ENCODE measurements around the gene ANAPC1. TPM values are rescaled to one million over a fixed set of nuclear protein-coding genes. Genes with fewer than 3 reads are reported as not detected.
A peak's percentile ranks its signal among the peaks of the same experiment; 100 is the strongest.
"Not testable (repeated sequence)": the region's sequence is repeated elsewhere in the genome, so short reads cannot be mapped to it uniquely, and the experiment has no call there.

The ANAPC1 gene
- total and polyA plus RNA-seq, 4 donors = 17.4 to 54.6 (median 25.1) TPM

DNA sequence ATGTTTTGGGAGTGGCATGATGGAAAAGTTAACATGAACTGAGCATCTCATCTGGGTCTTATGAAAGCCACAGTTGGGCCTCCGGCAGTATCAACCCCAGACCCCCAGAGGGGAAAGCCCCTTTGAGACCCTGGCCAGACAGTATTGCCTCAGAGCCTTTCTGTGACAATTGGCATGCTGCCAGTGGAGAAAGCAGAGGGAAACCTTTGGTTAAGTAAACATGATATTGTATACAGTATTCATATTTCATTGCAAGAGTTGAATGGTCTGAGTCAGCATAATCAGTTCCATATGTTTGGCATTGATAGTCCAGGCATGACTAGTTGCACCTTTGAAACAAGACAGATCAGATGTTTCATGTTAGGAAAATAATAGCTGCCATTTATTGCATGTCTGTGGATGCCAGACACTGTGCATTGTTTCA is 34.4 kb upstream of the ANAPC1 start:
- no CpG with 5 or more reads among the region's 1 CpG for WGBS (ENCODE audit: insufficient coverage)
- Histone ChIP-seq H3K4me1 (ENCODE audit: control insufficient read depth, insufficient read depth, low read length) (peaks cover 11% of the 10 kb centered on the region), H3K36me3 (ENCODE audit: control insufficient read depth, insufficient read depth, low read length) (no peaks in the 10 kb centered on the region), H3K4me3 (ENCODE audit: low read depth, low read length) (no peak overlapping the region), H3K9me3 (ENCODE audit: control insufficient read depth, insufficient read depth, low read length) (no peaks in the 10 kb centered on the region), H3K27me3 (ENCODE audit: control insufficient read depth, insufficient read depth, low read length) (no peaks in the 10 kb centered on the region), H3K27ac (ENCODE audit: low read depth, low read length) (no peak overlapping the region)
- no peak for DNase-seq (ENCODE audit: low read depth in 4 of 6, low spot score in 6 of 6)

DNA sequence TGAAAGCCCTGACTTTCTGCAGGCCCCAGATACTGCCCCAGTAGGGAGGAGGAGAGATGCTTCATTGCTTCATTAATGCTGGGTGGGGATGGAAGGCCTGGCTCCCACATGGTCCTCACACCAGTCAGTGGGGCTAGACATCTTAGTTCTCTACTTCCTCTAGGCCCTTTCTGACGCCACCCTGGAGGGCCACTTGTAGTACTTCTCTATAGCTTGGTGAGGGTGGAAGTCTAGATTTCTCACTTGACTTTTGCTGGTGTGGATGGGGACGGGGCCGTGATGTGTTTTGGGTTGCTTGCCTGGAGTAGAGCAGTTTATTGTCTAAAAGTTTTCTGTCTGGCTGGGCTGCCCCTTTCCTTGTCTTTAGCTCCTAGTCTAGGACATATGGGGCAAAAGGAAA is 33.1 kb upstream of the ANAPC1 start:
- Histone ChIP-seq H3K27ac (ENCODE audit: low read depth, low read length) (no peak overlapping the region), H3K9me3 (ENCODE audit: control insufficient read depth, insufficient read depth, low read length) (no peaks in the 10 kb centered on the region), H3K4me1 (ENCODE audit: control insufficient read depth, insufficient read depth, low read length) (peaks cover 11% of the 10 kb centered on the region), H3K27me3 (ENCODE audit: control insufficient read depth, insufficient read depth, low read length) (no peaks in the 10 kb centered on the region), H3K4me3 (ENCODE audit: low read depth, low read length) (no peak overlapping the region), H3K36me3 (ENCODE audit: control insufficient read depth, insufficient read depth, low read length) (no peaks in the 10 kb centered on the region)
- WGBS (ENCODE audit: insufficient coverage) = 100% methylated on average over 2 of the region's 3 CpGs
- DNase-seq (ENCODE audit: low read depth in 4 of 6, low spot score in 6 of 6) = no peak

DNA sequence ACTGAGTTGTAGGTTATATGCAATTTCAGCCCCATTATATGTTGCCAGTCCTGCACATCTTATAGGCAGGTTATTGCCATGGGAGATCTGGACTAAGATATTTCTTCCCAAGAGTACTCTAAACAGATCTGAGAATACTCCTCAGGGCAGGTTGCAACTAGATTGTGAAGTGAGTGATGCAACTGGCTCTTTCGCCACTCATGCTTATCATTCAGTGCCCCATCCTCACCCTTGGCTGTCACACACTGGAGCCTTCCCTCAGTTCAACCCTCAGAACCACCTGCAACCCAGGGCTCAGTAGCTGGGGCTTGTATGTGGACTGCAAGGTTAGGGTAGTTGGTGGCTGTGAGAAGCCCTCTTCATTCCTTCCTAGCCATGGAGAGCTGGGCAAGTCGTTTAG is 28.6 kb upstream of the ANAPC1 start:
- no peak for DNase-seq (ENCODE audit: low read depth in 4 of 6, low spot score in 6 of 6)
- WGBS (ENCODE audit: insufficient coverage) = no CpG with 5 or more reads among the region's 2 CpGs
- Histone ChIP-seq H3K36me3 (ENCODE audit: control insufficient read depth, insufficient read depth, low read length) (no peaks in the 10 kb centered on the region), H3K4me1 (ENCODE audit: control insufficient read depth, insufficient read depth, low read length) (no peaks in the 10 kb centered on the region), H3K27me3 (ENCODE audit: control insufficient read depth, insufficient read depth, low read length) (no peaks in the 10 kb centered on the region), H3K27ac (ENCODE audit: low read depth, low read length) (no peak overlapping the region), H3K9me3 (ENCODE audit: control insufficient read depth, insufficient read depth, low read length) (no peaks in the 10 kb centered on the region), H3K4me3 (ENCODE audit: low read depth, low read length) (no peak overlapping the region)

DNA sequence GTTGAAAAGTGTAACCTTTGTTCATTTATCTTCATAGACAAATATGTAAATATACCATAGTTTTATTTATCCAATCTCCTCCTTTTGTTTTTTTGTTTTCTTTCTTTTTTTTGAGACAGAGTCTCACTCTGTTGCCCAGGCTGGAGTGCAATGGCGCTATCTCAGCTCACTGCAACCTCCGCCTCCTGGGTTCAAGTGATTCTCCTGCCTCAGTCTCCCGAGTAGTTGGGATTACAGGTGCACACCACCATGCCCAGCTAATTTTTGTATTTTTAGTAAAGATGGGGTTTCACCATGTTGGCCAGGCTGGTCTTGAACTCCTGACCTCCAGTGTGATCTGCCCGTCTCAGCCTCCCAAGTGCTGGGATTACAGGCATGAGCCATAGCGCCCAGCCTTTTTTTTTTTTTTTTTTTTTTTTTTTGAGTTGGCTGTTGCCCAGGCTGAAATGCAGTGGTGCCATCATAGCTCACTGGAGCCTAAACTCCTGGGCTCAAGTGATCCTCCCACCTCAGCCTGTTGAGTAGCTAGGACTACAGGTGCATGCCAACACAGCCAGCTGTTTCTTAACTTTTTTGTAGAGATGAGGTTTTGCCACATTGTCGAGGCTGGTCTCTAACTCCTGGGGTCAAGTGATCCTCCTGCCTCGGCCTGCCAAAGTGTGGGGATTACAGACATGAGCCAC is 27.4 kb upstream of the ANAPC1 start:
- not testable (repeated sequence) for DNase-seq (ENCODE audit: low read depth in 4 of 6, low spot score in 6 of 6); H3K36me3 ChIP-seq (ENCODE audit: control insufficient read depth, insufficient read depth, low read length); H3K27me3 ChIP-seq (ENCODE audit: control insufficient read depth, insufficient read depth, low read length); H3K27ac ChIP-seq (ENCODE audit: low read depth, low read length); H3K4me3 ChIP-seq (ENCODE audit: low read depth, low read length); H3K4me1 ChIP-seq (ENCODE audit: control insufficient read depth, insufficient read depth, low read length); H3K9me3 ChIP-seq (ENCODE audit: control insufficient read depth, insufficient read depth, low read length)
- WGBS (ENCODE audit: insufficient coverage) = no CpG with 5 or more reads among the region's 7 CpGs

DNA sequence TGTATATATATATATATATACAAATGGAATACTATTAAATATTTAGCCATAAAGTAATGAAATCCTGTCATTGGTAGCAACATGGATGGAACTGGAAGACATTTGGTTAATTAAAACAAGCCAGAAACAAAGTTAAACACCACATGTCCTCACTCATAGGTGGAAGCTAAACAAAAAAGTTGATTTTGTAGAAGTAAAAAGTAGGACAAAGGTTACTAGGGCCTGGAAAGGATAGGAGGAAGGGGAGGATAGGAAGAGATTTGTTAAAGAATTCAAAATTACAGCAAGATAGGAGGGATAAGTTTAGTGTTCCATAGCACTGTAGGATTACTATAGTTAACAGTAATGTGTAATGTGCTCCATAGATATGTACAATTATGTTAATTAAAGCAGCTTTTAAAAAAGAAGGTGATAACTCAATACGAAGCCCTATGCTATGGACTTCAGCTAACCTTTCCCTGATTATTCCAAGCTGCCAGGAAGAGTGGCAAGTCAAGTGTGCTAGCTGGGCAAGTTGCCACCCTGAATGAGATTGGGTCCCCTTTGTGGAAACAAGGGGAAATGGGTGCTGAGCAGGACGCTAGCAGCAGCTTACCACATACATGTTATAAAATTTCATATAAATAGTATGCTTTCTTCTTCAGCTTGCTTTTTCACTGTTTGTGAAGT is 26.8 kb upstream of the ANAPC1 start:
- no peaks in the 10 kb centered on the region for H3K36me3 ChIP-seq (ENCODE audit: control insufficient read depth, insufficient read depth, low read length)
- WGBS (ENCODE audit: insufficient coverage) = no CpG with 5 or more reads among the region's 2 CpGs
- DNase-seq (ENCODE audit: low read depth in 4 of 6, low spot score in 6 of 6) = no peak
- H3K4me1 ChIP-seq (ENCODE audit: control insufficient read depth, insufficient read depth, low read length) = peaks cover 8% of the 10 kb centered on the region
- no peaks in the 10 kb centered on the region for H3K27me3 ChIP-seq (ENCODE audit: control insufficient read depth, insufficient read depth, low read length)
- H3K4me3 ChIP-seq (ENCODE audit: low read depth, low read length) = no peak overlapping the region
- no peak overlapping the region for H3K27ac ChIP-seq (ENCODE audit: low read depth, low read length)
- no peaks in the 10 kb centered on the region for H3K9me3 ChIP-seq (ENCODE audit: control insufficient read depth, insufficient read depth, low read length)

DNA sequence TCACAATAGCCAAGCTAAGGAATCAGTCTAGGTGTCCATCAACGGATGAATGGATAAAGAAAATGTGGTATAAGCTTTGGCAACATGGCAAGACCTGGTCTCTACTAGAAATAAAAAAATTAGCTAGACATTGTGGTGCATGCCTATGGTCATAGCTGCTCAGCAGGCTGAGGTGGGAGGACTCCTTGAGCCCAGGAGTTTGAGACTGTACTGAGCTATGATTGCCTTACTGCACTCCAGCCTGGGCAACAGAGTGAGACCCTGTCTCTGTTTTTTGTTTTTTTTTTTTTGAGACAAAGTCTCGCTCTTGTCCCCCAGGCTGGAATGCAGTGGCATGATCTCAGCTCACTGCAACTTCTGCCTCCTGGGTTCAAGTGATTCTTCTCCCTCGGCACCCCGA is 26.0 kb upstream of the ANAPC1 start:
- WGBS (ENCODE audit: insufficient coverage) = 100% methylated on average over 2 of the region's 4 CpGs
- H3K27me3 ChIP-seq (ENCODE audit: control insufficient read depth, insufficient read depth, low read length); H3K9me3 ChIP-seq (ENCODE audit: control insufficient read depth, insufficient read depth, low read length); H3K4me3 ChIP-seq (ENCODE audit: low read depth, low read length); DNase-seq (ENCODE audit: low read depth in 4 of 6, low spot score in 6 of 6); H3K36me3 ChIP-seq (ENCODE audit: control insufficient read depth, insufficient read depth, low read length); H3K27ac ChIP-seq (ENCODE audit: low read depth, low read length): not testable (repeated sequence)
- H3K4me1 ChIP-seq (ENCODE audit: control insufficient read depth, insufficient read depth, low read length) = peaks cover 14% of the 10 kb centered on the region

DNA sequence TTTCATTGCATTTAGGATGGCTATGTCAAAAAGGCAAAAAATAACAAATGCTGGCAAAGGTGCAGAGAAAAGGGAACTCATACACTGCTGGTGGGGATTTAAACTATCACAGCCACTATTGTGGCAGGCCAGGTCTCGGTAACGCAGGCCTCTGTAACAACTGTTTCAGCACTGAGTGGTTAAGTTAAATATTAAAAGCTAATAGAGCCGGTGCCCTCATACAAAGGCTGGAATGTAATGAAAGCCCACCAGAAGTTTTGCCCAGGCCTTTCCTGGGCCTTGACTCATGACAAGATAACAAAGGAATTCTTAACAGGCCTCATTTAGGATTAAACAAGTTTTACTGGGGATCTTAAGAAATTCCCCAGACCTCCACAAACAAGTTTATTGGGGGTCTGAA is 25.1 kb upstream of the ANAPC1 start:
- Histone ChIP-seq H3K4me3 (ENCODE audit: low read depth, low read length) (no peak overlapping the region), H3K36me3 (ENCODE audit: control insufficient read depth, insufficient read depth, low read length) (no peaks in the 10 kb centered on the region), H3K27ac (ENCODE audit: low read depth, low read length) (no peak overlapping the region), H3K27me3 (ENCODE audit: control insufficient read depth, insufficient read depth, low read length) (no peaks in the 10 kb centered on the region), H3K4me1 (ENCODE audit: control insufficient read depth, insufficient read depth, low read length) (peaks cover 23% of the 10 kb centered on the region), H3K9me3 (ENCODE audit: control insufficient read depth, insufficient read depth, low read length) (no peaks in the 10 kb centered on the region)
- DNase-seq (ENCODE audit: low read depth in 4 of 6, low spot score in 6 of 6) = no peak
- WGBS (ENCODE audit: insufficient coverage) = no CpG with 5 or more reads among the region's 3 CpGs

DNA sequence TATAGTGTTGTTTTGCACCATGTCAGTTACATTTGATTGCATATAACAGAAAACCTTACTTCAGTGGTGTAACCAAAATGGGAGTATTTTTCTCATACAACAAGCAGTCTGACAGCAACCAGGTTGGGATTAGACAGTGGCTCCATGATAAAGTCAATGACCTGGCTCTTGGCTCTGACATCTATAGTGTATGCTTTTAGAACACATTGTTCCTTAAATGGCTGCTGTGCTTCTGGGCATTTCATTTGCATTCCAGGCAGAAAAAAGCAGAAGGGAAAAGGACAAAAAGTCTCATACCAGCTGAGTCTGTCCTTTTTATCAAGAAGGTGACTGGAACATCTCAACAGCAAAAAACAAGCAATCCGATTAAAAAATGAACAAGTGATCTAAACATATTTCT is 24.6 kb upstream of the ANAPC1 start:
- WGBS (ENCODE audit: insufficient coverage) = no CpG with 5 or more reads among the region's 1 CpG
- no peaks in the 10 kb centered on the region for H3K9me3 ChIP-seq (ENCODE audit: control insufficient read depth, insufficient read depth, low read length)
- peaks cover 27% of the 10 kb centered on the region for H3K4me1 ChIP-seq (ENCODE audit: control insufficient read depth, insufficient read depth, low read length)

DNA sequence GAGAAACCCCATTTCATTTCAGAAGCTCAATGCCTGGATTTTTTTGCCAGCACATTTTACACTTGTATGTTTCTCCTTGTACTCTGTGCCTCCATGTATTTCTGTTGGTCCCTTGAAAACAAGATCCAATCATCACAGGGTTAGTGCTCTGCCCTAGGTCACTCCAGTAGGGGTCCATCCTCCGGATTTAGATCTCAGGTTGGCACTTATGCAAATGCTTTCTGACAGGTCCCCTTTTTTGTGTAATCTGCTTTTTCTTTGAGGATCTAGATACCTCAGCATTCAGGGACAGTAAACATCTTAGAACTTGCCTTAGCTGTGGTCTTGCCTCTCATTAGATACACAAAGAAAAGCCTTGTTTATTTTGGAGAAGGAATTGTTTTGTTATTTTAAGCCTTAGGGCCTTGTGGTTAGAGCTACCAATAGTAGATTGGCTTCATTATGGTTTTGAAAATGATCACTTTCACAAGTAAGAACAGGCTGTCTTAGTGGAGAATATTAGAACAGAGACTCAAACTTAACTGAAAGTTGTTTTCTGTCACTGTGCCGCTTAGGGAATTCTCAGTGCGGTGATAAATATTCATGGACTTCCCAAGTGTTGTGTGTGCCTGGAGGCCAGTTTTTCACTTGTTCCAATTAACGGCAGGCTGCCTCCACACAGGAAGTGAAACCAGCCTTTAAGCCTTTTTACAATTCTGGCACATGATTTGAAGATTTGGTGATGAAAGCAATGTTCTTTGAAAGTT is 22.2 kb upstream of the ANAPC1 start:
- DNase-seq (ENCODE audit: low read depth in 4 of 6, low spot score in 6 of 6) = peak in 2 of 6 donors; percentile 75 to 84
- no peaks in the 10 kb centered on the region for H3K36me3 ChIP-seq (ENCODE audit: control insufficient read depth, insufficient read depth, low read length)
- 0% methylated on average over 1 of the region's 4 CpGs for WGBS (ENCODE audit: insufficient coverage)
- peak overlapping the region; percentile 75 for H3K27ac ChIP-seq (ENCODE audit: low read depth, low read length)
- H3K27me3 ChIP-seq (ENCODE audit: control insufficient read depth, insufficient read depth, low read length) = no peaks in the 10 kb centered on the region
- no peak overlapping the region for H3K4me3 ChIP-seq (ENCODE audit: low read depth, low read length)
- H3K4me1 ChIP-seq (ENCODE audit: control insufficient read depth, insufficient read depth, low read length) = peaks cover 27% of the 10 kb centered on the region
- H3K9me3 ChIP-seq (ENCODE audit: control insufficient read depth, insufficient read depth, low read length) = no peaks in the 10 kb centered on the region

More for the DNA sequence above, 24.6 kb upstream of the ANAPC1 start:
- no peak overlapping the region for H3K4me3 ChIP-seq (ENCODE audit: low read depth, low read length)
- no peaks in the 10 kb centered on the region for H3K36me3 ChIP-seq (ENCODE audit: control insufficient read depth, insufficient read depth, low read length)
- H3K27ac ChIP-seq (ENCODE audit: low read depth, low read length) = no peak overlapping the region
- DNase-seq (ENCODE audit: low read depth in 4 of 6, low spot score in 6 of 6) = peak in 1 of 6 donors; percentile 32
- H3K27me3 ChIP-seq (ENCODE audit: control insufficient read depth, insufficient read depth, low read length) = no peaks in the 10 kb centered on the region

All from spinal cord (tissue), 10 donors.